HCT116 (cell line): ENCODE measurements around the gene ASB4. TPM values are rescaled to one million over a fixed set of nuclear protein-coding genes. Genes with fewer than 3 reads are reported as not detected.

Experiments used
- ATAC-seq: fragments of 200-7000 bp; cut with Tn5 transposase; 2 replicates; pipeline ENCODE4 v1.9.1; 2020; ENCODE audit warnings: mild to moderate bottlenecking, moderate library complexity
- BruUV-seq: library from RNA; stranded (reverse); fragments of 400-500 nt; replicated peaks from 2 replicates; lab custom pipeline; 2021; lab: Mats Ljungman, UMichigan
- CTCF ChIA-PET: fragments of 300-600 bp; sonication (Branson Sonifier 250); formaldehyde crosslinking; loops from one replicate; lab custom pipeline; 2021; ENCODE audit warnings: antibody characterized with exemption; lab: Charles Lee
- POLR2A ChIA-PET: fragments of 300-600, 350-600 bp; sonication (Branson Sonifier 250); formaldehyde crosslinking; loops from one replicate; lab custom pipeline; 2021; ENCODE audit warnings: antibody characterized with exemption; lab: Charles Lee
- RAD21 ChIA-PET, 2 experiments: fragments of 300-600 bp; sonication (Branson Sonifier 250); formaldehyde crosslinking; loops; one replicate each; lab custom pipeline; 2023; ENCODE audit warnings: low total read pairs in 2 of 2; ENCODE audit not compliant: uncharacterized antibody in 2 of 2, unreplicated experiment in 2 of 2, low non-redundant PET in 1 of 2; lab: Charles Lee
- DNase-seq: peaks from one replicate; pipeline ENCODE4 v3.0.0-alpha.2; 2010; ENCODE audit warnings: low read depth, low spot score
- H2AFZ ChIP-seq: fragments of 200-600 bp; shearing (Covaris generic), sonication (generic); 2 replicates; pipeline ENCODE4 v1.6.1; 2017; ENCODE audit warnings: low read depth, mixed run types, mixed read lengths, antibody characterized with exemption, low read length; ENCODE audit not compliant: poor library complexity, severe bottlenecking
- H3K27ac ChIP-seq: 2 replicates; pipeline ENCODE4 v1.5.1; 2012; ENCODE audit warnings: low read depth, low read length
- H3K27me3 ChIP-seq: fragments of 200-600 bp; sonication (generic); 2 replicates; pipeline ENCODE4 v1.6.1; 2016; ENCODE audit warnings: mixed run types, low read length, mixed read lengths; ENCODE audit not compliant: insufficient read depth
- H3K36me3 ChIP-seq, 2 experiments: fragments of 200-500 bp in 1 of 2; fragments of 200-600 bp in 1 of 2; sonication (Bioruptor generic) in 1 of 2; sonication (generic) in 1 of 2; 2 replicates each; pipeline versions ENCODE4 v1.5.1 to v1.6.1; 2014 to 2016; ENCODE audit warnings: low read length in 2 of 2, inconsistent platforms in 1 of 2, mixed read lengths in 1 of 2, mixed run types in 1 of 2; ENCODE audit not compliant: insufficient read depth in 2 of 2, control insufficient read depth in 1 of 2
- H3K4me1 ChIP-seq, 2 experiments: fragments of 200-600 bp in 1 of 2; sonication (generic) in 1 of 2; 2 replicates each; pipeline versions ENCODE4 v1.5.1 to v1.6.1; 2012 to 2017; ENCODE audit warnings: low read length in 2 of 2, inconsistent platforms in 1 of 2, mild to moderate bottlenecking in 1 of 2, mixed read lengths in 1 of 2, mixed run types in 1 of 2, moderate library complexity in 1 of 2; ENCODE audit not compliant: insufficient read depth in 2 of 2, control insufficient read depth in 1 of 2
- H3K4me2 ChIP-seq: fragments of 200-600 bp; sonication (generic); 2 replicates; pipeline ENCODE4 v1.6.1; 2017; ENCODE audit warnings: mixed run types, low read length, mixed read lengths
- H3K4me3 ChIP-seq, 2 experiments: fragments of 200-600 bp in 1 of 2; sonication (generic) in 1 of 2; replicated peaks in 1 of 2; 2 replicates each; pipeline ENCODE4 v1.5.1; 2011 to 2016; ENCODE audit warnings: low read length in 2 of 2, control low read depth in 1 of 2, low read depth in 1 of 2, mild to moderate bottlenecking in 1 of 2, mixed read lengths in 1 of 2, mixed run types in 1 of 2
- H3K79me2 ChIP-seq: fragments of 200-600 bp; sonication (generic); 2 replicates; pipeline ENCODE4 v1.6.1; 2017; ENCODE audit warnings: mild to moderate bottlenecking, mixed run types, low read length, moderate library complexity, mixed read lengths; ENCODE audit not compliant: insufficient read depth
- H3K9ac ChIP-seq: fragments of 200-600 bp; sonication (generic); 2 replicates; pipeline ENCODE4 v1.6.1; 2016; ENCODE audit warnings: low read length, mixed read lengths
- H3K9me2 ChIP-seq: fragments of 200-600 bp; sonication (generic), shearing (Covaris generic); 2 replicates; pipeline ENCODE4 v1.6.1; 2017; ENCODE audit warnings: mixed run types, mild to moderate bottlenecking, moderate library complexity; ENCODE audit not compliant: insufficient read depth
- H3K9me3 ChIP-seq, 2 experiments: fragments of 200-500 bp in 1 of 2; fragments of 200-600 bp in 1 of 2; sonication (Bioruptor generic) in 1 of 2; sonication (generic) in 1 of 2; 2 replicates each; pipeline ENCODE4 v1.6.1; 2014 to 2017; ENCODE audit warnings: low read length in 2 of 2, mixed read lengths in 2 of 2, inconsistent platforms in 1 of 2, low read depth in 1 of 2, mild to moderate bottlenecking in 1 of 2, mixed run types in 1 of 2, moderate library complexity in 1 of 2; ENCODE audit not compliant: control insufficient read depth in 1 of 2, insufficient read depth in 1 of 2
- H4K20me1 ChIP-seq: fragments of 200-600 bp; sonication (generic), shearing (Covaris generic); 2 replicates; pipeline ENCODE4 v1.6.1; 2017; ENCODE audit warnings: mixed run types, mild to moderate bottlenecking, moderate library complexity; ENCODE audit not compliant: insufficient read depth
- EZH2phosphoT487 ChIP-seq: fragments of 200-600 bp; IDR thresholded peaks from 2 replicates; pipeline ENCODE4 v1.6.1; 2018; ENCODE audit warnings: antibody characterized with exemption, borderline replicate concordance
- RAD21 ChIP-seq: IDR thresholded peaks from 2 replicates; pipeline ENCODE4 v1.6.1; 2012; ENCODE audit warnings: low read depth, mild to moderate bottlenecking
- REST ChIP-seq: IDR thresholded peaks from 2 replicates; pipeline ENCODE4 v1.6.1; 2012; ENCODE audit warnings: low read depth
- SIN3A ChIP-seq: IDR thresholded peaks from 2 replicates; pipeline ENCODE4 v1.6.1; 2012; ENCODE audit warnings: low read depth
- TCF7L2 ChIP-seq: IDR thresholded peaks from 2 replicates; pipeline ENCODE4 v1.7.0; 2011; ENCODE audit warnings: borderline replicate concordance, inconsistent platforms; ENCODE audit not compliant: insufficient read depth, insufficient read length; ENCODE audit errors: extremely low read depth
- YY1 ChIP-seq: IDR thresholded peaks from 2 replicates; pipeline ENCODE4 v1.6.1; 2011; ENCODE audit warnings: low read length, low read depth, moderate library complexity, mild to moderate bottlenecking; ENCODE audit not compliant: insufficient replicate concordance; ENCODE audit errors: extremely low read depth
- ZBTB33 ChIP-seq: IDR thresholded peaks from 2 replicates; pipeline ENCODE4 v1.6.1; 2011; ENCODE audit warnings: mild to moderate bottlenecking, low read length, moderate library complexity; ENCODE audit not compliant: insufficient replicate concordance; ENCODE audit errors: extremely low read depth
- ZFX ChIP-seq: fragments of 450-650 bp; IDR thresholded peaks from 2 replicates; pipeline ENCODE4 v1.6.1; 2017
- ZNF274 ChIP-seq: fragments of 200-500 bp; sonication (Bioruptor generic); IDR thresholded peaks from 2 replicates; pipeline ENCODE4 v1.6.1; 2014; ENCODE audit warnings: mild to moderate bottlenecking, low read depth, low read length, inconsistent platforms
- intact Hi-C: fragments of 100-400 bp; cut with micrococcal nuclease; formaldehyde crosslinking; loops from 2 replicates; pipeline ENCODE4 v1.10.0; 2022
- total RNA-seq: library from RNA; stranded (reverse); gene quantifications from one replicate; pipeline ENCODE4 v1.2.1, GENCODE V29; 2021; ENCODE audit not compliant: unreplicated experiment
- TF ChIP-seq, protein P1 (sequence below), 3 experiments: fragments of 200-600 bp in 1 of 3; sonication (generic) in 1 of 3; IDR thresholded peaks in 2 of 3; conservative IDR thresholded peaks in 1 of 3; 2 replicates each; pipeline ENCODE4 v1.5.1; 2012 to 2017; ENCODE audit warnings: low read depth in 2 of 3, low read length in 2 of 3, antibody characterized with exemption in 1 of 3, borderline replicate concordance in 1 of 3, control low read depth in 1 of 3, mild to moderate bottlenecking in 1 of 3, mixed read lengths in 1 of 3, mixed run types in 1 of 3, moderate library complexity in 1 of 3; ENCODE audit not compliant: insufficient read depth in 1 of 3

Gene ASB4
- total RNA-seq, 1 experiment from 2014 or later: 0.12 TPM

- POLR2A ChIA-PET: no interaction called here
- no peak for TF ChIP-seq ZNF274
- TF ChIP-seq TCF7L2: no peak
- TF ChIP-seq SIN3A: no peak
- TF ChIP-seq RAD21: no peak
- TF ChIP-seq, all 23 proteins: peak for 0
- no peak overlapping the region for H3K4me2 ChIP-seq
- H3K79me2 ChIP-seq: no peaks in the 10 kb centered on the region
- no peaks in the 10 kb centered on the region for H3K9me2 ChIP-seq
- no peaks in the 10 kb centered on the region for H3K27me3 ChIP-seq
- H3K27ac ChIP-seq: no peak overlapping the region
- BruUV-seq: no TSS peak
- H3K4me1 ChIP-seq: no peaks in the 10 kb centered on the region
- DNase-seq: no peak
- intact Hi-C loops: no loop called here
- no peaks in the 10 kb centered on the region for H4K20me1 ChIP-seq
- no peaks in the 10 kb centered on the region for H3K9me3 ChIP-seq
- H3K4me3 ChIP-seq: no peak overlapping the region
- ATAC-seq: no peak
- no peak overlapping the region for H3K9ac ChIP-seq
- RAD21 ChIA-PET: no interaction called here
- no peaks in the 10 kb centered on the region for H3K36me3 ChIP-seq
- H2AFZ ChIP-seq: no peak overlapping the region
- CTCF ChIA-PET: interaction anchor here (0.8 kb wide), 1 partner anchor 37 kb away, joined by 3 read pairs; no protein-coding TSS in a partner anchor
Measured at GRCh38 chr7:95581467-95581866, 95.7 kb downstream of the ASB4 start.

DNA sequence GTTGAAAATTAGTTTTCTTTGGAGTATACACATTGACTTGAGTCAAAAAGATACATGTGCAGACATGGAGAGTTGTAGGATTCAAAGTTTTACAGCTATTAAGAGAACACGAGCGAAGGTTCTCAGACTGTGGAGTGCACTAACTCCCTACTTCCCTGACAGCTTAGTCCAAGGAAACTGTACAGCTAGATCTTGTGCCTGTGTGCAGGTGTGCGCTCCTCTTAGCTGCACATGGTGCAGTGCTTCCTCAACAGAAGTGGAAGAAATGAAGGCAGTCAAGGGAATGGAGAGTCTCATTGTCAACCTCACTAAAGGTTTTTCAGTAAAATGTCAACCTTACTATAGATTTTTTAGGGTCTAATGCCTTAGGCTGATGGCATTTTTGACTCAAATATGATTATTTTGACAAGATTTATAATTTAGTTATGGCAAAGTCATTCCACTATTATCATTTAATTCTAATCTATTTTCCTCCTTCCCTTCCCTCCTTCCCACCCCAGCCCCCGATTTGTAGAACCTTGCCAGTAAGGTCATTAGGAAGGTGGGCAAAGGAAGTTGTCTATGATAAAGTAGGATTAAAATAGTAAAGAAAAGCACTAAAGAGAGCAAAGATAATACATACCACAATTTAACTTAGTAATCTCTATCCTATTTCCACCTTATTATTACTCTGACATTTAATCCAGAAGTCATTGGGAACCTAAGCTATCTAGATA is 97.0 kb downstream of the ASB4 start:
- no peaks in the 10 kb centered on the region for H3K4me1 ChIP-seq
- no peak overlapping the region for H2AFZ ChIP-seq
- DNase-seq: no peak
- H3K4me2 ChIP-seq: no peak overlapping the region
- no peaks in the 10 kb centered on the region for H4K20me1 ChIP-seq
- ATAC-seq: no peak
- no peaks in the 10 kb centered on the region for H3K27me3 ChIP-seq
- no peak overlapping the region for H3K9ac ChIP-seq
- RAD21 ChIA-PET: no interaction called here
- CTCF ChIA-PET: no interaction called here
- no peaks in the 10 kb centered on the region for H3K36me3 ChIP-seq
- H3K27ac ChIP-seq: no peak overlapping the region
- no peak overlapping the region for H3K4me3 ChIP-seq
- no peaks in the 10 kb centered on the region for H3K9me3 ChIP-seq
- intact Hi-C loops: no loop called here
- H3K9me2 ChIP-seq: no peaks in the 10 kb centered on the region
- H3K79me2 ChIP-seq: no peaks in the 10 kb centered on the region
- no TSS peak for BruUV-seq
- POLR2A ChIA-PET: no interaction called here
- TF ChIP-seq, protein P1, sequence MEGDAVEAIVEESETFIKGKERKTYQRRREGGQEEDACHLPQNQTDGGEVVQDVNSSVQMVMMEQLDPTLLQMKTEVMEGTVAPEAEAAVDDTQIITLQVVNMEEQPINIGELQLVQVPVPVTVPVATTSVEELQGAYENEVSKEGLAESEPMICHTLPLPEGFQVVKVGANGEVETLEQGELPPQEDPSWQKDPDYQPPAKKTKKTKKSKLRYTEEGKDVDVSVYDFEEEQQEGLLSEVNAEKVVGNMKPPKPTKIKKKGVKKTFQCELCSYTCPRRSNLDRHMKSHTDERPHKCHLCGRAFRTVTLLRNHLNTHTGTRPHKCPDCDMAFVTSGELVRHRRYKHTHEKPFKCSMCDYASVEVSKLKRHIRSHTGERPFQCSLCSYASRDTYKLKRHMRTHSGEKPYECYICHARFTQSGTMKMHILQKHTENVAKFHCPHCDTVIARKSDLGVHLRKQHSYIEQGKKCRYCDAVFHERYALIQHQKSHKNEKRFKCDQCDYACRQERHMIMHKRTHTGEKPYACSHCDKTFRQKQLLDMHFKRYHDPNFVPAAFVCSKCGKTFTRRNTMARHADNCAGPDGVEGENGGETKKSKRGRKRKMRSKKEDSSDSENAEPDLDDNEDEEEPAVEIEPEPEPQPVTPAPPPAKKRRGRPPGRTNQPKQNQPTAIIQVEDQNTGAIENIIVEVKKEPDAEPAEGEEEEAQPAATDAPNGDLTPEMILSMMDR (IDR thresholded peaks at IDR 0.05 in 2 of 3, conservative IDR thresholded peaks at IDR 0.05 in 1 of 3; ENCODE audit: borderline replicate concordance in 1 of 3, insufficient read depth in 1 of 3, low read depth in 2 of 3, low read length in 2 of 3): no peak
- no peak for TF ChIP-seq ZFX
- TF ChIP-seq TCF7L2: no peak
- TF ChIP-seq REST: no peak
- TF ChIP-seq ZBTB33: no peak
- no peak for TF ChIP-seq YY1
- TF ChIP-seq EZH2phosphoT487: no peak
